ENCODE data around the gene FSIP1. TPM values are rescaled to one million over a fixed set of nuclear protein-coding genes. Genes with fewer than 3 reads are reported as not detected.

The FSIP1 gene
- total and polyA plus RNA-seq, 5 donors from 2014 or later: 0.08 to 1.1 (median 0.20) TPM

GRCh38 chr15:39731266-39731665, 51.4 kb downstream of the FSIP1 start:
- Histone ChIP-seq H3K27me3 (ENCODE audit: control insufficient read depth, insufficient read depth, low read length) (peaks cover 5% of the 10 kb centered on the region), H3K9me3 (ENCODE audit: control insufficient read depth in 2 of 2, low read length in 2 of 2) (no peaks in the 10 kb centered on the region), H3K27ac (ENCODE audit: insufficient read depth, low read length, poor library complexity, severe bottlenecking) (no peak overlapping the region), H3K4me3 (ENCODE audit: low read depth, low read length) (no peak overlapping the region), H3K36me3 (ENCODE audit: control insufficient read depth, insufficient read depth, low read length) (no peaks in the 10 kb centered on the region), H3K4me1 (ENCODE audit: control insufficient read depth, insufficient read depth, low read length, poor library complexity, severe bottlenecking) (no peaks in the 10 kb centered on the region)
- H3K27ac Mint-ChIP-seq: no peak overlapping the region
- DNase-seq: no peak
- H3K4me1 Mint-ChIP-seq: no peaks in the 10 kb centered on the region
- H3K36me3 Mint-ChIP-seq: no peaks in the 10 kb centered on the region
- no peak overlapping the region for H3K4me3 Mint-ChIP-seq
- H3K9me3 Mint-ChIP-seq: peaks cover 0 to 5% (median 0%) of the 10 kb centered on the region in 7 donors
- peaks cover 24% of the 10 kb centered on the region for H3K27me3 Mint-ChIP-seq
- ATAC-seq (ENCODE audit: low read depth in 2 of 2): no peak

- Mint-ChIP-seq H3K4me1 (no peaks in the 10 kb centered on the region), H3K9me3 (peaks cover 0 to 5% (median 0%) of the 10 kb centered on the region in 7 donors)
Measured at GRCh38 chr15:39730552-39730951, 52.1 kb downstream of the FSIP1 start.

GRCh38 chr15:39729500-39729899, 53.1 kb downstream of the FSIP1 start:
- H3K4me3 Mint-ChIP-seq: no peak overlapping the region
- Histone ChIP-seq H3K4me3 (ENCODE audit: low read depth, low read length) (no peak overlapping the region), H3K36me3 (ENCODE audit: control insufficient read depth, insufficient read depth, low read length) (no peaks in the 10 kb centered on the region), H3K9me3 (ENCODE audit: control insufficient read depth in 2 of 2, low read length in 2 of 2) (no peaks in the 10 kb centered on the region), H3K27me3 (ENCODE audit: control insufficient read depth, insufficient read depth, low read length) (peaks cover 4% of the 10 kb centered on the region), H3K27ac (ENCODE audit: insufficient read depth, low read length, poor library complexity, severe bottlenecking) (no peak overlapping the region), H3K4me1 (ENCODE audit: control insufficient read depth, insufficient read depth, low read length, poor library complexity, severe bottlenecking) (no peaks in the 10 kb centered on the region)
- peaks cover 0 to 5% (median 0%) of the 10 kb centered on the region in 7 donors for H3K9me3 Mint-ChIP-seq
- ATAC-seq (ENCODE audit: low read depth in 2 of 2) (no peak), DNase-seq (no peak)
- no peaks in the 10 kb centered on the region for H3K36me3 Mint-ChIP-seq
- peaks cover 24% of the 10 kb centered on the region for H3K27me3 Mint-ChIP-seq
- H3K27ac Mint-ChIP-seq: no peak overlapping the region
- H3K4me1 Mint-ChIP-seq: no peaks in the 10 kb centered on the region

More at GRCh38 chr15:39730552-39730951, 52.1 kb downstream of the FSIP1 start:
- H3K27me3 Mint-ChIP-seq: peaks cover 24% of the 10 kb centered on the region
- Histone ChIP-seq H3K27me3 (ENCODE audit: control insufficient read depth, insufficient read depth, low read length) (peaks cover 4% of the 10 kb centered on the region), H3K4me1 (ENCODE audit: control insufficient read depth, insufficient read depth, low read length, poor library complexity, severe bottlenecking) (no peaks in the 10 kb centered on the region), H3K4me3 (ENCODE audit: low read depth, low read length) (no peak overlapping the region), H3K9me3 (ENCODE audit: control insufficient read depth in 2 of 2, low read length in 2 of 2) (no peaks in the 10 kb centered on the region), H3K27ac (ENCODE audit: insufficient read depth, low read length, poor library complexity, severe bottlenecking) (no peak overlapping the region), H3K36me3 (ENCODE audit: control insufficient read depth, insufficient read depth, low read length) (no peaks in the 10 kb centered on the region)
- DNase-seq (no peak), ATAC-seq (ENCODE audit: low read depth in 2 of 2) (no peak)
- H3K4me3 Mint-ChIP-seq: no peak overlapping the region
- no peaks in the 10 kb centered on the region for H3K36me3 Mint-ChIP-seq
- no peak overlapping the region for H3K27ac Mint-ChIP-seq

GRCh38 chr15:39728845-39729244, 53.8 kb downstream of the FSIP1 start:
- no peaks in the 10 kb centered on the region for H3K36me3 ChIP-seq (ENCODE audit: control insufficient read depth, insufficient read depth, low read length)

GRCh38 chr15:39721893-39722292, 60.7 kb downstream of the FSIP1 start:
- no peak overlapping the region for H3K4me3 ChIP-seq (ENCODE audit: low read depth, low read length)
- no peak overlapping the region for H3K4me3 Mint-ChIP-seq
- H3K36me3 Mint-ChIP-seq: no peaks in the 10 kb centered on the region
- no peaks in the 10 kb centered on the region for H3K4me1 Mint-ChIP-seq
- H3K9me3 Mint-ChIP-seq: no peaks in the 10 kb centered on the region
- no peaks in the 10 kb centered on the region for H3K4me1 ChIP-seq (ENCODE audit: control insufficient read depth, insufficient read depth, low read length, poor library complexity, severe bottlenecking)
- DNase-seq (no peak), ATAC-seq (ENCODE audit: low read depth in 2 of 2) (no peak)
- no peaks in the 10 kb centered on the region for H3K9me3 ChIP-seq (ENCODE audit: control insufficient read depth in 2 of 2, low read length in 2 of 2)
- no peak overlapping the region for H3K27ac ChIP-seq (ENCODE audit: insufficient read depth, low read length, poor library complexity, severe bottlenecking)
- H3K27me3 Mint-ChIP-seq: peaks cover 1% of the 10 kb centered on the region
- no peaks in the 10 kb centered on the region for H3K27me3 ChIP-seq (ENCODE audit: control insufficient read depth, insufficient read depth, low read length)
- H3K27ac Mint-ChIP-seq: no peak overlapping the region
- no peaks in the 10 kb centered on the region for H3K36me3 ChIP-seq (ENCODE audit: control insufficient read depth, insufficient read depth, low read length)

More at GRCh38 chr15:39728845-39729244, 53.8 kb downstream of the FSIP1 start:
- Mint-ChIP-seq H3K4me3 (no peak overlapping the region), H3K4me1 (no peaks in the 10 kb centered on the region), H3K9me3 (peaks cover 0 to 5% (median 0%) of the 10 kb centered on the region in 7 donors), H3K36me3 (no peaks in the 10 kb centered on the region), H3K27ac (no peak overlapping the region), H3K27me3 (peaks cover 24% of the 10 kb centered on the region)
- peaks cover 4% of the 10 kb centered on the region for H3K27me3 ChIP-seq (ENCODE audit: control insufficient read depth, insufficient read depth, low read length)
- H3K4me1 ChIP-seq (ENCODE audit: control insufficient read depth, insufficient read depth, low read length, poor library complexity, severe bottlenecking): no peaks in the 10 kb centered on the region
- H3K27ac ChIP-seq (ENCODE audit: insufficient read depth, low read length, poor library complexity, severe bottlenecking): no peak overlapping the region
- ATAC-seq (ENCODE audit: low read depth in 2 of 2) (no peak), DNase-seq (no peak)
- no peak overlapping the region for H3K4me3 ChIP-seq (ENCODE audit: low read depth, low read length)
- H3K9me3 ChIP-seq (ENCODE audit: control insufficient read depth in 2 of 2, low read length in 2 of 2): no peaks in the 10 kb centered on the region

- Histone ChIP-seq H3K4me3 (ENCODE audit: low read depth, low read length) (no peak overlapping the region), H3K9me3 (ENCODE audit: control insufficient read depth in 2 of 2, low read length in 2 of 2) (no peaks in the 10 kb centered on the region), H3K27me3 (ENCODE audit: control insufficient read depth, insufficient read depth, low read length) (no peaks in the 10 kb centered on the region), H3K36me3 (ENCODE audit: control insufficient read depth, insufficient read depth, low read length) (no peaks in the 10 kb centered on the region), H3K4me1 (ENCODE audit: control insufficient read depth, insufficient read depth, low read length, poor library complexity, severe bottlenecking) (no peaks in the 10 kb centered on the region), H3K27ac (ENCODE audit: insufficient read depth, low read length, poor library complexity, severe bottlenecking) (no peak overlapping the region)
- Mint-ChIP-seq H3K4me3 (no peak overlapping the region), H3K9me3 (no peaks in the 10 kb centered on the region), H3K27ac (no peak overlapping the region), H3K36me3 (no peaks in the 10 kb centered on the region), H3K4me1 (no peaks in the 10 kb centered on the region), H3K27me3 (no peaks in the 10 kb centered on the region)
- DNase-seq (no peak), ATAC-seq (ENCODE audit: low read depth in 2 of 2) (no peak)
Measured at GRCh38 chr15:39720621-39721611, 61.7 kb downstream of the FSIP1 start.

- ATAC-seq (ENCODE audit: low read depth in 2 of 2): no peak
- no peaks in the 10 kb centered on the region for H3K9me3 Mint-ChIP-seq
Measured at GRCh38 chr15:39720081-39720480, 62.6 kb downstream of the FSIP1 start.

GRCh38 chr15:39719109-39719508, 63.5 kb downstream of the FSIP1 start:
- H3K9me3 ChIP-seq (ENCODE audit: control insufficient read depth in 2 of 2, low read length in 2 of 2): no peaks in the 10 kb centered on the region
- Mint-ChIP-seq H3K9me3 (no peaks in the 10 kb centered on the region), H3K27me3 (no peaks in the 10 kb centered on the region), H3K27ac (no peak overlapping the region), H3K4me1 (no peaks in the 10 kb centered on the region), H3K36me3 (no peaks in the 10 kb centered on the region), H3K4me3 (no peak overlapping the region)
- no peak overlapping the region for H3K27ac ChIP-seq (ENCODE audit: insufficient read depth, low read length, poor library complexity, severe bottlenecking)
- no peak for ATAC-seq (ENCODE audit: low read depth in 2 of 2)
- H3K4me3 ChIP-seq (ENCODE audit: low read depth, low read length): no peak overlapping the region
- no peaks in the 10 kb centered on the region for H3K36me3 ChIP-seq (ENCODE audit: control insufficient read depth, insufficient read depth, low read length)
- no peaks in the 10 kb centered on the region for H3K4me1 ChIP-seq (ENCODE audit: control insufficient read depth, insufficient read depth, low read length, poor library complexity, severe bottlenecking)
- DNase-seq: no peak
- H3K27me3 ChIP-seq (ENCODE audit: control insufficient read depth, insufficient read depth, low read length): no peaks in the 10 kb centered on the region

More at GRCh38 chr15:39720081-39720480, 62.6 kb downstream of the FSIP1 start:
- no peaks in the 10 kb centered on the region for H3K36me3 ChIP-seq (ENCODE audit: control insufficient read depth, insufficient read depth, low read length)
- no peaks in the 10 kb centered on the region for H3K4me1 ChIP-seq (ENCODE audit: control insufficient read depth, insufficient read depth, low read length, poor library complexity, severe bottlenecking)
- no peaks in the 10 kb centered on the region for H3K4me1 Mint-ChIP-seq
- H3K4me3 Mint-ChIP-seq: no peak overlapping the region
- no peaks in the 10 kb centered on the region for H3K36me3 Mint-ChIP-seq
- no peak for DNase-seq
- no peaks in the 10 kb centered on the region for H3K27me3 Mint-ChIP-seq
- H3K4me3 ChIP-seq (ENCODE audit: low read depth, low read length): no peak overlapping the region
- no peak overlapping the region for H3K27ac Mint-ChIP-seq
- no peaks in the 10 kb centered on the region for H3K9me3 ChIP-seq (ENCODE audit: control insufficient read depth in 2 of 2, low read length in 2 of 2)
- no peaks in the 10 kb centered on the region for H3K27me3 ChIP-seq (ENCODE audit: control insufficient read depth, insufficient read depth, low read length)
- H3K27ac ChIP-seq (ENCODE audit: insufficient read depth, low read length, poor library complexity, severe bottlenecking): no peak overlapping the region
